H1 (cell line): ENCODE data around the gene MAGI1. TPM values are rescaled to one million over a fixed set of nuclear protein-coding genes. Genes with fewer than 3 reads are reported as not detected.

Experiments used
- CTCF ChIA-PET: fragments of 300-600 bp; sonication (Branson Sonifier 250); formaldehyde crosslinking; loops from one replicate; lab custom pipeline; 2021; ENCODE audit not compliant: partially characterized antibody; lab: Charles Lee
- POLR2A ChIA-PET: fragments of 300-600 bp; sonication (Branson Sonifier 250); formaldehyde crosslinking; loops from one replicate; lab custom pipeline; 2021; ENCODE audit warnings: inconsistent platforms; ENCODE audit not compliant: partially characterized antibody; lab: Charles Lee
- DNase-seq, 2 experiments: peaks; one replicate each; pipeline versions ENCODE4 v3.0.0 to v3.0.0-alpha.2; 2010 to 2022; ENCODE audit warnings: low spot score in 2 of 2, low read depth in 1 of 2, mixed read lengths in 1 of 2
- FAIRE-seq: peaks from 2 replicates; lab custom pipeline; 2011; peaks lifted over from hg19 to GRCh38; lab: Jason Lieb, UNC
- H2AFZ ChIP-seq: 2 replicates; pipeline ENCODE4 v1.8.1; 2012; ENCODE audit warnings: low read length, inconsistent platforms
- H2AK5ac ChIP-seq: 2 replicates; pipeline ENCODE4 v1.6.1; 2013; ENCODE audit warnings: low read depth, low read length
- H2BK120ac ChIP-seq: replicated peaks from 2 replicates; pipeline ENCODE3; 2013; ENCODE audit warnings: low read depth, low read length, inconsistent platforms
- H2BK12ac ChIP-seq: 2 replicates; pipeline ENCODE4 v1.6.1; 2013; ENCODE audit warnings: low read depth, low read length
- H2BK15ac ChIP-seq: 2 replicates; pipeline ENCODE4 v1.6.1; 2013; ENCODE audit warnings: low read length
- H2BK20ac ChIP-seq: 2 replicates; pipeline ENCODE4 v1.6.1; 2013; ENCODE audit warnings: low read length
- H2BK5ac ChIP-seq: 2 replicates; pipeline ENCODE4 v1.6.1; 2013; ENCODE audit warnings: low read depth, low read length
- H3K14ac ChIP-seq: 2 replicates; pipeline ENCODE4 v1.6.1; 2013; ENCODE audit warnings: inconsistent platforms; ENCODE audit not compliant: insufficient read length
- H3K18ac ChIP-seq: 2 replicates; pipeline ENCODE4 v1.6.1; 2013; ENCODE audit warnings: low read length; ENCODE audit errors: extremely low read depth
- H3K23ac ChIP-seq: 2 replicates; pipeline ENCODE4 v1.6.1; 2013; ENCODE audit warnings: inconsistent platforms; ENCODE audit not compliant: insufficient read length
- H3K23me2 ChIP-seq: 2 replicates; pipeline ENCODE4 v1.6.1; 2013; ENCODE audit warnings: low read depth, low read length
- H3K27ac ChIP-seq: 2 replicates; pipeline ENCODE4 v1.6.1; 2011; ENCODE audit warnings: low read depth, low read length, inconsistent platforms
- H3K27me3 ChIP-seq, 4 experiments: replicated peaks in 1 of 4; 1 replicate in 1 of 4; 2 replicates in 3 of 4; pipeline versions ENCODE4 v1.6.1 to v1.8.1; 2011 to 2013; ENCODE audit warnings: low read length in 3 of 4, mild to moderate bottlenecking in 3 of 4, inconsistent platforms in 2 of 4, mixed read lengths in 2 of 4, moderate library complexity in 1 of 4; ENCODE audit not compliant: control insufficient read depth in 3 of 4, insufficient read depth in 3 of 4; ENCODE audit errors: extremely low read depth in 1 of 4
- H3K36me3 ChIP-seq, 4 experiments: 2 replicates each; pipeline versions ENCODE4 v1.6.1 to v1.8.1; 2011 to 2013; ENCODE audit warnings: mild to moderate bottlenecking in 4 of 4, low read length in 3 of 4, moderate library complexity in 2 of 4, control low read depth in 1 of 4, inconsistent platforms in 1 of 4; ENCODE audit not compliant: insufficient read depth in 4 of 4, control insufficient read depth in 2 of 4
- H3K4ac ChIP-seq: replicated peaks from 2 replicates; pipeline ENCODE3; 2013; ENCODE audit warnings: low read length, low read depth, mixed read lengths, inconsistent platforms; ENCODE audit not compliant: insufficient read length
- H3K4me1 ChIP-seq, 4 experiments: replicated peaks in 1 of 4; 1 replicate in 1 of 4; 2 replicates in 3 of 4; pipeline versions ENCODE4 v1.6.1 to v1.8.1; 2011 to 2013; ENCODE audit warnings: low read length in 3 of 4, inconsistent platforms in 2 of 4, mixed read lengths in 1 of 4; ENCODE audit not compliant: insufficient read depth in 4 of 4, control insufficient read depth in 3 of 4
- H3K4me2 ChIP-seq, 2 experiments: 2 replicates each; pipeline versions ENCODE4 v1.6.1 to v1.8.1; 2011 to 2013; ENCODE audit warnings: low read depth in 2 of 2, low read length in 2 of 2, control low read depth in 1 of 2, inconsistent platforms in 1 of 2, mild to moderate bottlenecking in 1 of 2; ENCODE audit not compliant: insufficient read depth in 1 of 2
- H3K4me3 ChIP-seq, 4 experiments: fragments of 200-600, 300-600 bp in 1 of 4; sonication (generic), shearing (Covaris generic), sonication (Bioruptor Twin) in 1 of 4; 2 replicates each; pipeline versions ENCODE4 v1.5.1 to v1.8.1; 2011 to 2016; ENCODE audit warnings: low read length in 4 of 4, low read depth in 3 of 4, control low read depth in 2 of 4, inconsistent platforms in 2 of 4, mild to moderate bottlenecking in 2 of 4, mixed read lengths in 1 of 4, moderate library complexity in 1 of 4; ENCODE audit not compliant: insufficient read depth in 2 of 4; ENCODE audit errors: extremely low read depth in 1 of 4
- H3K56ac ChIP-seq: replicated peaks from 2 replicates; pipeline ENCODE3; 2013; ENCODE audit warnings: low read depth, mild to moderate bottlenecking, mixed read lengths, low read length, inconsistent platforms; ENCODE audit not compliant: insufficient read length
- H3K79me1 ChIP-seq: 2 replicates; pipeline ENCODE4 v1.6.1; 2013; ENCODE audit warnings: low read depth, low read length, control low read depth
- H3K79me2 ChIP-seq, 2 experiments: 2 replicates each; pipeline versions ENCODE4 v1.6.1 to v1.8.1; 2012 to 2013; ENCODE audit warnings: low read length in 2 of 2, mild to moderate bottlenecking in 2 of 2, inconsistent platforms in 1 of 2; ENCODE audit not compliant: insufficient read depth in 2 of 2, control insufficient read depth in 1 of 2
- H3K9ac ChIP-seq, 4 experiments: replicated peaks in 1 of 4; 1 replicate in 1 of 4; 2 replicates in 3 of 4; pipeline versions ENCODE4 v1.6.1 to v1.8.1; 2011 to 2013; ENCODE audit warnings: low read depth in 3 of 4, low read length in 3 of 4, control low read depth in 2 of 4, mild to moderate bottlenecking in 2 of 4, moderate library complexity in 2 of 4, inconsistent platforms in 1 of 4; ENCODE audit errors: extremely low read depth in 1 of 4
- H3K9me3 ChIP-seq, 2 experiments: 2 replicates each; pipeline versions ENCODE4 v1.6.1 to v1.8.1; 2012 to 2013; ENCODE audit warnings: mild to moderate bottlenecking in 2 of 2, moderate library complexity in 2 of 2, control low read depth in 1 of 2, inconsistent platforms in 1 of 2, low read depth in 1 of 2, low read length in 1 of 2, mixed read lengths in 1 of 2; ENCODE audit not compliant: insufficient read depth in 2 of 2
- H4K20me1 ChIP-seq, 2 experiments: replicated peaks in 1 of 2; 2 replicates each; pipeline versions ENCODE3 to v1.8.1; 2011 to 2013; ENCODE audit warnings: inconsistent platforms in 2 of 2, low read length in 2 of 2, mild to moderate bottlenecking in 1 of 2; ENCODE audit not compliant: insufficient read depth in 2 of 2, control insufficient read depth in 1 of 2
- H4K5ac ChIP-seq: 2 replicates; pipeline ENCODE4 v1.6.1; 2013; ENCODE audit warnings: low read length, low read depth, mixed read lengths, inconsistent platforms; ENCODE audit not compliant: insufficient read length
- H4K8ac ChIP-seq: 2 replicates; pipeline ENCODE4 v1.8.0; 2013; ENCODE audit warnings: mild to moderate bottlenecking, moderate library complexity, low read length, inconsistent platforms; ENCODE audit not compliant: insufficient read depth; ENCODE audit errors: extremely low read depth
- H4K91ac ChIP-seq: replicated peaks from 2 replicates; pipeline ENCODE3; 2013; ENCODE audit warnings: low read length, mixed read lengths, inconsistent platforms; ENCODE audit not compliant: insufficient read length
- FOSL1 ChIP-seq: IDR thresholded peaks from 2 replicates; pipeline ENCODE4 v1.6.1; 2011; ENCODE audit warnings: mild to moderate bottlenecking, low read depth, low read length, moderate library complexity; ENCODE audit not compliant: insufficient read depth
- GTF2F1 ChIP-seq: IDR thresholded peaks from 2 replicates; pipeline ENCODE4 v1.6.1; 2012; ENCODE audit warnings: low read depth, low read length, improper control_type of control experiment, borderline replicate concordance
- POLR2AphosphoS5 ChIP-seq: IDR thresholded peaks from 2 replicates; pipeline ENCODE4 v1.6.1; 2011; ENCODE audit warnings: low read depth, low read length
- SP1 ChIP-seq: IDR thresholded peaks from 2 replicates; pipeline ENCODE4 v1.6.1; 2011; ENCODE audit warnings: low read depth, low read length
- WGBS, 2 experiments: shearing (Covaris generic) in 1 of 2; methylation state at CpG; one replicate each; pipeline versions ENCODE4 v1.1.6 to v1.1.7; 2013 to 2015; ENCODE audit warnings: low lambda C conversion rate in 2 of 2, mixed read lengths in 2 of 2, inconsistent platforms in 1 of 2, low coverage in 1 of 2, missing lambda C conversion rate in 1 of 2; ENCODE audit not compliant: insufficient replicate concordance in 2 of 2, insufficient coverage in 1 of 2, insufficient read length in 1 of 2; ENCODE audit errors: extremely low coverage in 1 of 2, missing lambda C conversion rate in 1 of 2; 5-methylcytosine and 5-hydroxymethylcytosine counted together
- polyA plus RNA-seq, 7 experiments: library from polyadenylated mRNA; depleted of rRNA in 3 of 7; stranded (reverse) in 5 of 7; unstranded in 2 of 7; fragments of >200 nt in 5 of 7; fragments of 200-250 nt in 2 of 7; gene quantifications; 1 replicate in 5 of 7; 2 replicates in 1 of 7; 4 replicates in 1 of 7; pipeline versions ENCODE4 v1.2.1 to v1.2.3, GENCODE V29; 2011 to 2013; ENCODE audit warnings: missing spikeins in 2 of 7, mixed read lengths in 2 of 7
- total RNA-seq: library from RNA; stranded (reverse); fragmentation: NEBNext Ultra II Directional; extraction: Animal tissue kit (Norgen Biotek cat#: 25700); gene quantifications from 2 replicates; pipeline ENCODE4 v1.2.1, GENCODE V29; 2021

The MAGI1 gene
- total and polyA plus RNA-seq, 2 of the 8 experiments (the other 6 are each of a cell fraction or from before 2014, with no cell fraction given), result 19.8 to 78.0 TPM

DNA sequence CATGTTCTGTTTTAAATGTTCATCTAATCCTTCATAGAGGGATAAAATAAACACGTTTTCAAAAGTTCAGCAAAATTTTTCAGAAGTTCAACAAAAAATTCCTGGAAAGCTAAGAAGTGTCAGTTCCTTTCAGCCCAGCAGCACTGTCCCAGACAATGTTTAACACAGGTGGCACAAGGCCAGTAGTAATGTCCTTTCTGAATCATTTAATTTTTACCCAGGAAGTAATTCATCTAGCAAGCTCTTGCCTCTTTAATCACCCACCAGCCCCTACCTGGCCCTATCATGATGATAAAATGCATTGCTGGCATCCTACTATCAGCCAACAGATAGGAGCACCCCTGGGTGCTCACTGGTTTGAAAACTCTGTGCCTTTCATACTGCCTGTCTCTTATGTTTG lies 723.8 kb downstream of the MAGI1 start:
- Histone ChIP-seq H2BK15ac (no peak overlapping the region), H2BK120ac (no peak overlapping the region), H3K23me2 (no peaks in the 10 kb centered on the region; the same call in 1 of the 2 replicates), H3K27ac (no peak overlapping the region), H3K18ac (no peak overlapping the region), H3K23ac (no peak overlapping the region), H2AFZ (no peak overlapping the region), H2AK5ac (no peak overlapping the region), H4K5ac (no peak overlapping the region), H4K91ac (no peak overlapping the region), H3K9me3 (no peaks in the 10 kb centered on the region), H3K4ac (no peak overlapping the region), H3K4me1 (peaks cover 0 to 2% (median 0%) of the 10 kb centered on the region in 4 experiments; a peak in 1 of 7 replicates), H3K14ac (no peak overlapping the region), H2BK20ac (no peak overlapping the region), H2BK12ac (no peak overlapping the region), H3K4me3 (no peak overlapping the region), H4K8ac (no peak overlapping the region), H4K20me1 (no peaks in the 10 kb centered on the region), H3K36me3 (no peaks in the 10 kb centered on the region), H3K9ac (no peak overlapping the region), H3K56ac (no peak overlapping the region), H3K4me2 (no peak overlapping the region), H2BK5ac (no peak overlapping the region), H3K79me1 (no peaks in the 10 kb centered on the region), H3K79me2 (no peaks in the 10 kb centered on the region), H3K27me3 (no peaks in the 10 kb centered on the region)
- no peak for TF ChIP-seq SP1
- no peak for TF ChIP-seq POLR2AphosphoS5
- TF ChIP-seq FOSL1, result no peak
- TF ChIP-seq GTF2F1, result no peak
- 88% methylated on average over 1 of the region's 1 CpG; no CpG with 5 or more reads in 1 of the 2 experiments for WGBS, 2 experiments
- ChIA-PET CTCF (no interaction called here), POLR2A (no interaction called here)
- FAIRE-seq, result no peak
- no peak for DNase-seq
